Gastroesophageal sphincter (tissue), 4 donors: ENCODE data around the gene KAT8. TPM values are rescaled to one million over a fixed set of nuclear protein-coding genes. Genes with fewer than 3 reads are reported as not detected.
A peak's percentile ranks its signal among the peaks of the same experiment; 100 is the strongest.
"Not testable (repeated sequence)": the region's sequence is repeated elsewhere in the genome, so short reads cannot be mapped to it uniquely, and the experiment has no call there.

Source experiments
- ATAC-seq: fragments of 150-250 bp; one replicate; pipeline ENCODE4 v1.9.1; 2016; ENCODE audit warnings: mild to moderate bottlenecking, moderate library complexity
- H3K27ac ChIP-seq, 4 donors: fragments of 200-600 bp; sonication (generic) in 3 of 4; 1 replicate in 3 of 4; 2 replicates in 1 of 4; pipeline ENCODE4 v1.5.1; 2016 to 2019
- H3K27me3 ChIP-seq: fragments of 200-600 bp; sonication (generic); one replicate; pipeline ENCODE4 v1.5.1; 2019
- H3K36me3 ChIP-seq, 2 donors: fragments of 200-600 bp; sonication (generic); one replicate each; pipeline ENCODE4 v1.5.1; 2019; ENCODE audit warnings: control low read depth in 1 of 2
- H3K4me1 ChIP-seq, 3 donors: fragments of 200-600 bp; sonication (generic); 1 replicate in 2 of 3; 2 replicates in 1 of 3; pipeline ENCODE4 v1.5.1; 2016 to 2019; ENCODE audit warnings: control low read depth in 2 of 3
- H3K4me3 ChIP-seq, 2 donors: fragments of 200-600 bp; sonication (generic); one replicate each; pipeline ENCODE4 v1.5.1; 2019; ENCODE audit warnings: mild to moderate bottlenecking in 1 of 2, moderate library complexity in 1 of 2
- H3K9me3 ChIP-seq, 3 donors: fragments of 200-600 bp; sonication (generic); one replicate each; pipeline ENCODE4 v1.5.1; 2017 to 2019; ENCODE audit warnings: control low read depth in 2 of 3
- EP300 ChIP-seq: sonication (generic); formaldehyde crosslinking; IDR thresholded peaks from one replicate; pipeline ENCODE4 v1.6.1; 2017; ENCODE audit warnings: antibody characterized with exemption, mild to moderate bottlenecking
- POLR2A ChIP-seq, 2 donors: fragments of 450-650 bp; IDR thresholded peaks; one replicate each; pipeline ENCODE4 v1.6.1; 2017; ENCODE audit warnings: antibody characterized with exemption in 2 of 2, mild to moderate bottlenecking in 2 of 2, moderate library complexity in 1 of 2
- POLR2AphosphoS5 ChIP-seq: sonication (generic); formaldehyde crosslinking; IDR thresholded peaks from one replicate; pipeline ENCODE4 v1.6.1; 2017; ENCODE audit warnings: antibody characterized with exemption
- whole genome bisulfite sequencing, 2 donors: methylation state at CpG; one replicate each; pipeline ENCODE4 v1.1.5; 2018; ENCODE audit warnings: low coverage in 1 of 2; 5-methylcytosine and 5-hydroxymethylcytosine counted together
- total RNA-seq, 4 donors: library from RNA; depleted of rRNA; stranded (reverse); fragments of >200 nt; gene quantifications; one replicate each; pipeline ENCODE4 v1.1.0, GENCODE V29; 2016
- TF ChIP-seq, protein P1 (sequence below), 4 experiments: fragments of 200-600 bp in 2 of 4; fragments of 450-650 bp in 2 of 4; sonication (generic) in 1 of 4; IDR thresholded peaks; one replicate each; pipeline ENCODE4 v1.5.1; 2017 to 2019; ENCODE audit warnings: antibody characterized with exemption in 4 of 4, mild to moderate bottlenecking in 2 of 4, moderate library complexity in 2 of 4

Gene KAT8
- total RNA-seq, 4 donors from 2014 or later: 65.6 to 81.4 (median 72.3) TPM

DNA sequence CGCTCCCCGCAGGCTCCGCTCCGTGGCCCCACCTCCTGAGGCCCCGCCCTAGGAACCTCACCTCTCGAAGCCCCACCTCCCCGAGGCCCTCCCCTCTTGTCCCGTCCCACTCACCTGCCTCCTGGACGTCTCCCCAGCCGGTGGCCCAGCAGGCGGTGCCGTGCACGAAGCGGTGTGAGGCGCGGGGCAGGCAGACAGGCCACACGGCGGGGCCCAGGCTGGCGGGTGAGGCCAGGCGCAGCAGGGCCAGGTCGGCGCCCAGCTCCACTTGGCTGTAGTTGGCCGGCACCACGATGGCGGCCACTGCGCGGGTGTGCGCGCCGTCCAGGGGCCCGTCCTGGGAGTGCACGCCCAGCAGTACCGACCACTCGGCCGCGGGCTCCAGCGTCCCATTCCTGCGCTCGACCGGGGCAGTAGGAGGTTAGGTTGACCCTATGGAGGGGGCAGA lies 30.8 kb downstream of the KAT8 start:
- no peaks in the 10 kb centered on the region for H3K36me3 ChIP-seq
- 7 to 10% methylated on average over 3 to 6 of the region's 40 CpGs for WGBS, 2 donors
- H3K4me1 ChIP-seq: peaks cover 0 to 5% (median 0%) of the 10 kb centered on the region in 3 donors
- H3K27me3 ChIP-seq: peaks cover 51% of the 10 kb centered on the region
- H3K4me3 ChIP-seq: no peak overlapping the region
- ATAC-seq: peak; percentile 21
- TF ChIP-seq, protein P1, sequence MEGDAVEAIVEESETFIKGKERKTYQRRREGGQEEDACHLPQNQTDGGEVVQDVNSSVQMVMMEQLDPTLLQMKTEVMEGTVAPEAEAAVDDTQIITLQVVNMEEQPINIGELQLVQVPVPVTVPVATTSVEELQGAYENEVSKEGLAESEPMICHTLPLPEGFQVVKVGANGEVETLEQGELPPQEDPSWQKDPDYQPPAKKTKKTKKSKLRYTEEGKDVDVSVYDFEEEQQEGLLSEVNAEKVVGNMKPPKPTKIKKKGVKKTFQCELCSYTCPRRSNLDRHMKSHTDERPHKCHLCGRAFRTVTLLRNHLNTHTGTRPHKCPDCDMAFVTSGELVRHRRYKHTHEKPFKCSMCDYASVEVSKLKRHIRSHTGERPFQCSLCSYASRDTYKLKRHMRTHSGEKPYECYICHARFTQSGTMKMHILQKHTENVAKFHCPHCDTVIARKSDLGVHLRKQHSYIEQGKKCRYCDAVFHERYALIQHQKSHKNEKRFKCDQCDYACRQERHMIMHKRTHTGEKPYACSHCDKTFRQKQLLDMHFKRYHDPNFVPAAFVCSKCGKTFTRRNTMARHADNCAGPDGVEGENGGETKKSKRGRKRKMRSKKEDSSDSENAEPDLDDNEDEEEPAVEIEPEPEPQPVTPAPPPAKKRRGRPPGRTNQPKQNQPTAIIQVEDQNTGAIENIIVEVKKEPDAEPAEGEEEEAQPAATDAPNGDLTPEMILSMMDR (IDR thresholded peaks at IDR 0.05): no peak
- no peak for TF ChIP-seq POLR2AphosphoS5
- no peak for TF ChIP-seq EP300
- no peak for TF ChIP-seq POLR2A (IDR thresholded peaks at IDR 0.05)
- no peaks in the 10 kb centered on the region for H3K9me3 ChIP-seq
- no peak overlapping the region for H3K27ac ChIP-seq

DNA sequence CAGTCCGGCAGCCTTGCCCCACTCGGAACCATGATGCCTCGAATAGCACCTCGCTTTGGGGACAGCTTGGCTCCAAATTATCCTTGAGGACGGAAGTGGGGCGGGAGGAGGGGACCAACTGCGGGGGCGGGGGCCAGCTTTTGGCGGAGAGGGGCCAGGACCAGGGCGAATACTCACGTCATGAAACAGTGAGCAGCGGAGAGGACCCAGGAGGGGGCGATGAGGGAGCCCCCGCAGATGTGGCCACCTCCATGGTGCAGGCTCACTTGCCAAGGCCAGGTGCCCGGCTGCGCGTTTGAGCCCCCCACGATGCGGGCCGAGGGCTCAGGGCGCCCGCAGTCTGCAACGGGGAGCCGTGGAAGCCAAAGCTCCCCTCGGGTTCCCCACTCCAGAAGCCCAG lies 31.4 kb downstream of the KAT8 start:
- H3K36me3 ChIP-seq: no peaks in the 10 kb centered on the region
- H3K27ac ChIP-seq: no peak overlapping the region
- H3K27me3 ChIP-seq: peaks cover 56% of the 10 kb centered on the region
- no peak overlapping the region for H3K4me3 ChIP-seq
- 81% methylated on average over 3 of the region's 25 CpGs; no CpG with 5 or more reads in 1 of the 2 donors for WGBS, 2 donors
- no peak for TF ChIP-seq POLR2AphosphoS5
- TF ChIP-seq, protein P1 (IDR thresholded peaks at IDR 0.05): no peak
- no peak for TF ChIP-seq POLR2A (IDR thresholded peaks at IDR 0.05)
- no peak for TF ChIP-seq EP300
- peaks cover 0 to 4% (median 0%) of the 10 kb centered on the region in 3 donors for H3K4me1 ChIP-seq
- ATAC-seq: no peak
- no peaks in the 10 kb centered on the region for H3K9me3 ChIP-seq

DNA sequence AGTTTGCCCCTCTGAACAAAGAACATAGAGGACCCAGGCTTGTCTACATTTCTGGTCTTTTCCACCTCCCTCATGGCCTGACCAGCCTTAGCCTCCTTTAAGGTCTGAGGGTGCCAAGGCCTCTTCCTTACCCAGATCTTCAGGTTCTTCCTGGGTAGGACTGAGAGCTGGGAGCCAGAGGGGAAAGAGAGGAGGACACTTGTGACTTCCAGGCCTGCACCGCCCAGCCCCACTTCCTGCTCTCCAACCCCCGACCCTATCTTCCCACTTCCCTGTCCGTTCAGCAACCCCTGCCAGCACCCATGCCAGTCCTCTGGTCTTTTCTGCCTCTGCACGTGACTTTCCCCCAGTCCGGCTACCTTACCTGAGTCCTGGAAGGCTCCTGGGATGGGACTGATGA lies 31.9 kb downstream of the KAT8 start:
- Histone ChIP-seq H3K36me3 (no peaks in the 10 kb centered on the region), H3K27me3 (peaks cover 56% of the 10 kb centered on the region), H3K4me1 (peaks cover 0 to 4% (median 0%) of the 10 kb centered on the region in 3 donors), H3K9me3 (no peaks in the 10 kb centered on the region), H3K4me3 (peak overlapping the region in 1 of 2 donors; percentile 3), H3K27ac (peak overlapping the region in 1 of 4 donors; percentile 29)
- TF ChIP-seq, protein P1 (IDR thresholded peaks at IDR 0.05): no peak
- no peak for TF ChIP-seq EP300
- no peak for ATAC-seq
- 73 to 86% methylated on average over 5 of the region's 5 CpGs for WGBS, 2 donors

DNA sequence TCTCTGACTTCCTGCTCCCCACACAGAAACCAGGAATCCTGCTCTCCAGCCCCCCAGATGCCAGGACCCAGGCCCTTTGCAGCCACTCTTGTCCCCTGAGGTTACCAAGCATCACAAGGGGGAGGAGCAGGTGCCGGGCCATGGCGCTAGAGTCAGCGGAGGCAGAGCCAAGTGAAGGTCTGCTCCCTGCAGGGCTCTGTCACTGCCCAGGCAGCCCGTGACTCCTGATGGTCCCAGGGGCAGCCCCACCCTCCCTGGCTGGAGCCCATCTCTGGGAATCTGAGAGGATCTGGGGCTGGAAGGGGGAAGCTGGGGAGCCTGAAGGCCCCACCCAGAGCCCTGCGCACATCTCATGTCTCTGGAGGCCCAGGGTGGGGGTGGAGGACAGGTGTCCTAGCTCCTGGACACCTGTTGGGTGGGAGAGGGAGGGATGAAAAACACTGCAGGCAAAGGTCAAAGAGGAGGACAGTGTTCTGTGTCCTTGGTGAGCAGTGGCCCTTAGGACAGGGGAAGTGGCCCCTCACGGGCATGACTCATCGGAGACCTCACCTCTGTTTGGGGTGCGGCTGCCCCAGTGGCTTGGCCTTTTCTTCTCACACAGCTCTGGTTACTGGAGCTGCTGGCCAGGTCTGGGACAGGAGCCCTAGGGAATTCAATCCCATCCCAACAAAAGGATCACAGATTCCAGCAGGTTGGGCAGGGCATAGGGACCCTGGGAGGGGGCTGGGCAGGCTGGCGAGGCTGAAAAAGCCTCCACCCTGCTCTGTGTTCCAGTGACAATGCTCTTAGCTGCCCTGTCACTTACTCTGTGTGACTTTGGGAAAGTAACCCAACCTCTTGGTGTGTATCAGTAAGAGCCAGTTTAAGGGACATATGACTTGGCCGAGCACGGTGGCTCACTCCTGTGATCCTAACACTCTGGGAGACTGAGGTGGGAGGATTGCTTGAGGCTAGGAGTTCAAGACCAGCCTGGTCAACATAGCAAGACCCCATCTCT lies 32.7 kb downstream of the KAT8 start, which contains the start of gene PRSS36:
Gene PRSS36 (minus strand): TSS at position 173 of the 997 bp plus-strand sequence. CDS start 31 bp downstream, at position 142.
- Histone ChIP-seq H3K36me3 (no peaks in the 10 kb centered on the region), H3K27me3 (peaks cover 56% of the 10 kb centered on the region), H3K4me1 (peaks cover 0 to 4% (median 0%) of the 10 kb centered on the region in 3 donors), H3K4me3 (peak within 1 kb of the TSS in 1 of 2 donors; percentile 3), H3K9me3 (no peaks in the 10 kb centered on the region), H3K27ac (peak within 1 kb of the TSS in 1 of 4 donors; percentile 29)
- TF ChIP-seq, protein P1 (IDR thresholded peaks at IDR 0.05): no peak
- TF ChIP-seq POLR2A (IDR thresholded peaks at IDR 0.05) (no peak), EP300 (no peak), POLR2AphosphoS5 (no peak)
- peak; percentile 17 for ATAC-seq
- WGBS, 2 donors: 56 to 93% methylated on average over 3 of the region's 11 CpGs

DNA sequence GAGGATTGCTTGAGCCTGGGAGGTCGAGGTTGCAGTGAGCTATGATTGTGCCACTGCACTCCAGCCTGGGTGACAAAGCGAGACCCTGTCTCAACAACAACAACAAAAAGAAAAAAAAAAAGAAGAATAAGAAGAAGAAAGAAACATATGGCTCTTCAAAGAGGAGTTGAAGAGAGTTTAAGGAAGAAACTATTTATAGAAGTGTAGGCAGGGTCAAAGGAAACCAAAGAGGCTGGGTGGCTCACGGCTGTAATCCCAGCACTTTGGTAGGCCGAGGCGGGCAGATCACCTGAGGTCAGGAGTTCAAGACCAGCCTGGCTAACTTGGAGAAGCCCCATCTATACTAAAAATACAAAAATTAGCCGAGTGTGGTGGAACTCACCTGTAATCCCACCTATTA lies 33.5 kb downstream of the KAT8 start:
- not testable (repeated sequence) for ATAC-seq, H3K27ac ChIP-seq, H3K4me3 ChIP-seq, H3K9me3 ChIP-seq, H3K36me3 ChIP-seq, H3K4me1 ChIP-seq
- peaks cover 56% of the 10 kb centered on the region for H3K27me3 ChIP-seq
- 75 to 84% methylated on average over 5 to 6 of the region's 6 CpGs for WGBS, 2 donors
